H9 (cell line): ENCODE results near the gene C1QL1. TPM values are rescaled to one million over a fixed set of nuclear protein-coding genes. Genes with fewer than 3 reads are reported as not detected.

Experiments
- DNase-seq: peaks from one replicate; pipeline ENCODE4 v3.0.0-alpha.2; 2017
- H2AFZ ChIP-seq: one replicate; pipeline ENCODE4 v1.6.1; 2013; ENCODE audit warnings: mild to moderate bottlenecking, low read length, control low read depth, moderate library complexity
- H2AK5ac ChIP-seq: 2 replicates; pipeline ENCODE4 v1.6.1; 2013; ENCODE audit warnings: low read length, control low read depth, mixed read lengths; ENCODE audit not compliant: insufficient read length
- H2BK120ac ChIP-seq: one replicate; pipeline ENCODE4 v1.6.1; 2013; ENCODE audit warnings: low read depth, mild to moderate bottlenecking, low read length, control low read depth, inconsistent platforms; ENCODE audit not compliant: poor library complexity, severe bottlenecking
- H2BK12ac ChIP-seq: 2 replicates; pipeline ENCODE4 v1.6.1; 2013; ENCODE audit warnings: low read length, control low read depth, mixed read lengths, low read depth; ENCODE audit not compliant: insufficient read length
- H2BK15ac ChIP-seq: 2 replicates; pipeline ENCODE4 v1.6.1; 2013; ENCODE audit warnings: low read depth, low read length, control low read depth
- H2BK20ac ChIP-seq: one replicate; pipeline ENCODE4 v1.6.1; 2013; ENCODE audit warnings: low read depth, mild to moderate bottlenecking, low read length, control low read depth, inconsistent platforms; ENCODE audit not compliant: poor library complexity, severe bottlenecking
- H2BK5ac ChIP-seq: 2 replicates; pipeline ENCODE4 v1.6.1; 2013; ENCODE audit warnings: low read length, control low read depth, mixed read lengths; ENCODE audit not compliant: insufficient read length
- H3K14ac ChIP-seq: 2 replicates; pipeline ENCODE4 v1.6.1; 2013; ENCODE audit warnings: low read length, control low read depth; ENCODE audit not compliant: insufficient read depth
- H3K18ac ChIP-seq: 2 replicates; pipeline ENCODE4 v1.6.1; 2013; ENCODE audit warnings: low read depth, mild to moderate bottlenecking, mixed read lengths, low read length, control low read depth; ENCODE audit not compliant: insufficient read length
- H3K23ac ChIP-seq: 2 replicates; pipeline ENCODE4 v1.6.1; 2013; ENCODE audit warnings: low read length, control low read depth, mixed read lengths, low read depth; ENCODE audit not compliant: insufficient read length
- H3K23me2 ChIP-seq: 2 replicates; pipeline ENCODE4 v1.6.1; 2013; ENCODE audit warnings: low read depth, mild to moderate bottlenecking, mixed read lengths, low read length, control low read depth; ENCODE audit not compliant: insufficient read length, poor library complexity, severe bottlenecking
- H3K27ac ChIP-seq: 2 replicates; pipeline ENCODE4 v1.5.1; 2013; ENCODE audit warnings: low read length, control low read depth, mixed read lengths, low read depth; ENCODE audit not compliant: insufficient read length
- H3K27me3 ChIP-seq: 2 replicates; pipeline ENCODE4 v1.6.1; 2013; ENCODE audit warnings: low read length, control low read depth, inconsistent platforms; ENCODE audit not compliant: insufficient read depth
- H3K4ac ChIP-seq: 2 replicates; pipeline ENCODE4 v1.6.1; 2013; ENCODE audit warnings: low read depth, mild to moderate bottlenecking, control low read depth, inconsistent platforms, low read length, moderate library complexity
- H3K4me1 ChIP-seq: 2 replicates; pipeline ENCODE4 v1.6.1; 2013; ENCODE audit warnings: low read length, control low read depth, inconsistent platforms; ENCODE audit not compliant: insufficient read depth
- H3K4me2 ChIP-seq: 2 replicates; pipeline ENCODE4 v1.6.1; 2013; ENCODE audit warnings: low read length, control low read depth, mixed read lengths; ENCODE audit not compliant: insufficient read length, insufficient read depth
- H3K56ac ChIP-seq: 2 replicates; pipeline ENCODE4 v1.6.1; 2013; ENCODE audit warnings: low read depth, mild to moderate bottlenecking, mixed read lengths, low read length, control low read depth; ENCODE audit not compliant: insufficient read length
- H3K79me1 ChIP-seq: 2 replicates; pipeline ENCODE4 v1.6.1; 2013; ENCODE audit warnings: low read depth, mild to moderate bottlenecking, moderate library complexity, low read length, control low read depth, inconsistent platforms; ENCODE audit not compliant: insufficient read depth, poor library complexity, severe bottlenecking
- H3K79me2 ChIP-seq: 2 replicates; pipeline ENCODE4 v1.6.1; 2013; ENCODE audit warnings: low read length, control low read depth, inconsistent platforms; ENCODE audit not compliant: insufficient read depth
- H3K9ac ChIP-seq: 2 replicates; pipeline ENCODE4 v1.6.1; 2013; ENCODE audit warnings: low read length, control low read depth, mixed read lengths; ENCODE audit not compliant: insufficient read length; ENCODE audit errors: extremely low read depth
- H3K9me3 ChIP-seq: one replicate; pipeline ENCODE4 v1.6.1; 2013; ENCODE audit warnings: low read depth, low read length, inconsistent platforms; ENCODE audit not compliant: control insufficient read depth
- H3T11ph ChIP-seq: one replicate; pipeline ENCODE4 v1.6.1; 2013; ENCODE audit warnings: mild to moderate bottlenecking, low read length, control low read depth, inconsistent platforms
- H4K20me1 ChIP-seq: one replicate; pipeline ENCODE4 v1.6.1; 2013; ENCODE audit not compliant: control insufficient read depth, insufficient read length, insufficient read depth
- H4K5ac ChIP-seq: 2 replicates; pipeline ENCODE4 v1.6.1; 2013; ENCODE audit warnings: low read depth, mild to moderate bottlenecking, mixed read lengths, low read length, control low read depth; ENCODE audit not compliant: insufficient read length
- H4K8ac ChIP-seq: replicated peaks from 2 replicates; pipeline ENCODE4 v1.6.1; 2013; ENCODE audit warnings: low read length, control low read depth, mixed read lengths, low read depth; ENCODE audit not compliant: insufficient read length
- H4K91ac ChIP-seq: 2 replicates; pipeline ENCODE4 v1.6.1; 2013; ENCODE audit warnings: low read depth, mild to moderate bottlenecking, moderate library complexity, mixed read lengths, low read length, control low read depth; ENCODE audit not compliant: insufficient read length
- H3K27ac Mint-ChIP-seq, 3 experiments: 2 replicates in 2 of 3; 3 replicates in 1 of 3; pipeline ENCODE4 v1.8.0; 2020 to 2021; ENCODE audit warnings: mixed read lengths in 3 of 3, mild to moderate bottlenecking in 1 of 3, moderate library complexity in 1 of 3
- H3K27me3 Mint-ChIP-seq: 2 replicates; pipeline ENCODE4 v1.8.0; 2021; ENCODE audit warnings: low read depth, mild to moderate bottlenecking, moderate library complexity, mixed read lengths
- H3K36me3 Mint-ChIP-seq, 3 experiments: 2 replicates in 2 of 3; 3 replicates in 1 of 3; pipeline ENCODE4 v1.8.0; 2020 to 2021; ENCODE audit warnings: low read depth in 3 of 3, mixed read lengths in 3 of 3; ENCODE audit not compliant: insufficient read depth in 1 of 3
- H3K4me1 Mint-ChIP-seq, 2 experiments: 2 replicates each; pipeline ENCODE4 v1.8.0; 2020; ENCODE audit warnings: mixed read lengths in 2 of 2
- H3K4me3 Mint-ChIP-seq, 2 experiments: 2 replicates in 1 of 2; 3 replicates in 1 of 2; pipeline ENCODE4 v1.8.0; 2020 to 2021; ENCODE audit warnings: mild to moderate bottlenecking in 2 of 2, mixed read lengths in 2 of 2, moderate library complexity in 1 of 2
- H3K9me3 Mint-ChIP-seq, 2 experiments: 2 replicates in 1 of 2; 3 replicates in 1 of 2; pipeline ENCODE4 v1.8.0; 2020; ENCODE audit warnings: mild to moderate bottlenecking in 2 of 2, mixed read lengths in 2 of 2, moderate library complexity in 1 of 2
- CTCF ChIP-seq: fragments of 200-600 bp; sonication (generic); conservative IDR thresholded peaks from 3 replicates; pipeline ENCODE4 v1.8.0; 2021; ENCODE audit warnings: antibody characterized with exemption, mild to moderate bottlenecking
- WGBS: extraction: QIAGEN DNeasy Blood & Tissue Kit; methylation state at CpG from one replicate; pipeline ENCODE4 v1.1.7; 2013; ENCODE audit warnings: missing lambda C conversion rate, low lambda C conversion rate, mixed read lengths; ENCODE audit not compliant: insufficient read length; ENCODE audit errors: extremely low coverage; 5-methylcytosine and 5-hydroxymethylcytosine counted together
- total RNA-seq: library from RNA; stranded (reverse); gene quantifications from 2 replicates; pipeline ENCODE4 v1.2.1, GENCODE V29; 2021

C1QL1 gene
- total RNA-seq, 1 experiment from 2014 or later = 6.0 TPM

GRCh38 chr17:44928950-44929720 is 39.0 kb downstream of the C1QL1 start:
- no peaks in the 10 kb centered on the region for H3K4me1 ChIP-seq
- H2AK5ac ChIP-seq = no peak overlapping the region
- no peak overlapping the region for H3K9ac ChIP-seq
- no peak overlapping the region for H3K27ac ChIP-seq
- no peak overlapping the region for H4K8ac ChIP-seq
- no peak overlapping the region for H2BK20ac ChIP-seq
- H3K56ac ChIP-seq = no peak overlapping the region
- Mint-ChIP-seq H3K4me3 (no peak overlapping the region), H3K9me3 (no peaks in the 10 kb centered on the region), H3K4me1 (peaks cover 0 to 2% of the 10 kb centered on the region in 2 experiments; a peak in 1 of 4 replicates), H3K27ac (no peak overlapping the region), H3K36me3 (peaks cover 45 to 85% (median 84%) of the 10 kb centered on the region in 3 experiments), H3K27me3 (no peaks in the 10 kb centered on the region; the same call in 1 of the 2 replicates)
- H3K23me2 ChIP-seq = no peaks in the 10 kb centered on the region
- no peak overlapping the region for H2BK15ac ChIP-seq
- H3K14ac ChIP-seq = no peak overlapping the region
- H4K20me1 ChIP-seq = no peaks in the 10 kb centered on the region
- no peak overlapping the region for H3K23ac ChIP-seq
- H3K79me2 ChIP-seq = no peaks in the 10 kb centered on the region
- no peak for TF ChIP-seq CTCF
- H3T11ph ChIP-seq = no peak overlapping the region
- no peak overlapping the region for H4K91ac ChIP-seq
- no peak overlapping the region for H4K5ac ChIP-seq
- no CpG with 5 or more reads among the region's 7 CpGs for WGBS
- no peak for DNase-seq
- H3K79me1 ChIP-seq = no peaks in the 10 kb centered on the region
- no peaks in the 10 kb centered on the region for H3K9me3 ChIP-seq
- H2AFZ ChIP-seq = no peak overlapping the region
- H3K4ac ChIP-seq = no peak overlapping the region
- no peak overlapping the region for H2BK120ac ChIP-seq
- H2BK12ac ChIP-seq = no peak overlapping the region
- no peaks in the 10 kb centered on the region for H3K27me3 ChIP-seq
- H3K18ac ChIP-seq = no peak overlapping the region
- H3K4me2 ChIP-seq = no peak overlapping the region
- no peak overlapping the region for H2BK5ac ChIP-seq
